NCI-H2029 treated with DMSO at 0.1 percent for 48 hours (cell line): Measurements from ENCODE around the gene LMNTD2.
A peak's percentile ranks its signal among the peaks of the same experiment; 100 is the strongest.

Source experiments
- DNase-seq: peaks from one replicate; lab custom pipeline; 2025; lab: John Stamatoyannopoulos, UW

Gene LMNTD2

DNA sequence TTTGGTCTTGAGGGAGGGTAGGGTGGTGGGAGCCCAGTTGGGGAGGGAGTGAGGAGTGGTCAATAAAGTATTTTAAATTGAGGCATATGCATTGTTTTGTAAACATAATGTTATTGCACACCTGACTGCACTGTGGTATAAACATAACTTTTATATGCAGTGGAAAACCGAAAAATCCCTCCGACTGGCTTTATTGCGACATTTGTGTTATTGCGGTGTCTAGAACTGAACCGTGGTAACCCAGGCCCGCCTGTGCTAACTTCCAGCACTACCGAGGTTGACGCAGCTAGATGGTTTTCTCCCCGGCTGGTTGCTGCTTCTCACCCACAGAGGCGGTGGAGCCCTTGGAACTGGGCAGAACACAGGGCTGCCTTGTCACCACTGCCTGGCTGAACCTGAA is 45.9 kb downstream of the LMNTD2 start:
- no peak for DNase-seq

DNA sequence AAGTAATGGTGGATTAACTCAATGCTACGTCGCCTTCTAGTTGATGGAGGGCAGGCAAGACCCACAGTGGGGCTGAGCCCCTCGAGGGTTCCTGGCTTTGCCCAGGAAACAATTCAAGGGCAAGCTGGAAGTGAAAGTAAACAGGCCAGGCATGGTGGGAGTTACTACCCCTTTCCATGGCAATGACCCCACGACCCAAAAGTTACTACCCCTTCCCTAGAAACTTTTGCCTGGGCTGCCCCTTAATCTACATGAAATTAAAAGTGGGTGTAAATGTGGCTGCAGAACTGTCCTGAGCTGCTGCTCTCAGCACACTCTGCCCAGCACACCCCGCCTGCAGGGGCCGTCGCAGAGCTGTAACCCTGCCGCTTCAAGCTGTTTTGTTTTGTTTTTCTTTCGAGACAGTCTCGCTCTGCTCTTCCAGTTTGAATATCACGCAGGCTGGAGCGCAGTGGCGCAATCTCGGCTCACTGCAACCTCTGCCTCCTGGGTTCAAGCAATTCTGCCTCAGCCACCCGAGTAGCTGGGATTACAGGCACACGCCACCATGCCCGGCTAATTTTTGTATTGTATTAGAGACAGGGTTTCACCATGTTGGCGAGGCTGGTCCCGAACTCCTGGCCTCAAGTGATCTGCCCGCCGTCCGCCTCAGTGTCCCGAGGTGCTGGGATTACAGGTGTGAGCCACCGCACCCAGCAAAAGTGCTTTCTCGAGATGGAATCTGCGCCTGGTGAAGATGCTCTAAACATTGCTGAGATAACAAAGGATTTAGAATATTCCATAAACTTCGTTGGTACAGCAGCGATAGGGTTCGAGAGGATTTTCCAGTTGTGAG is 47.6 kb downstream of the LMNTD2 start:
- no peak for DNase-seq

DNA sequence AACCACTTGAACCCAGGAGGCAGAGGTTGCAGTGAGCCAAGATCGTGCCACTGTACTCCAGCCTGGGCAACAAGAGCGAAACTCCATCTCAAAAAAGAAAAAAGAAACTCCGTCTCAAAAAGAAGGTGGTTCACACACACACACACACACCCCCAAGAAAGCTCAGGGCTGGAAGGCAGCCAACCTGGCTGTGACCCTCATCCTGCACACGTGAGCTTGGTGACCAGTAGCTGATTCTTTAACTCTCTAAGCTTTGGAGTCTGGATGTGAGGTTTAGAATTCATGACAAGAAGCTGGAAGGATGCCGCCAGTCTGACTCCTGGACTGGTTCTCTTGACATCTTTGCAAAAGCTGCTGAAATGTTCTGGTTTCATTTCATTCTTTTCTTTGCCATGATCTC is 51.6 kb downstream of the LMNTD2 start:
- DNase-seq = no peak

DNA sequence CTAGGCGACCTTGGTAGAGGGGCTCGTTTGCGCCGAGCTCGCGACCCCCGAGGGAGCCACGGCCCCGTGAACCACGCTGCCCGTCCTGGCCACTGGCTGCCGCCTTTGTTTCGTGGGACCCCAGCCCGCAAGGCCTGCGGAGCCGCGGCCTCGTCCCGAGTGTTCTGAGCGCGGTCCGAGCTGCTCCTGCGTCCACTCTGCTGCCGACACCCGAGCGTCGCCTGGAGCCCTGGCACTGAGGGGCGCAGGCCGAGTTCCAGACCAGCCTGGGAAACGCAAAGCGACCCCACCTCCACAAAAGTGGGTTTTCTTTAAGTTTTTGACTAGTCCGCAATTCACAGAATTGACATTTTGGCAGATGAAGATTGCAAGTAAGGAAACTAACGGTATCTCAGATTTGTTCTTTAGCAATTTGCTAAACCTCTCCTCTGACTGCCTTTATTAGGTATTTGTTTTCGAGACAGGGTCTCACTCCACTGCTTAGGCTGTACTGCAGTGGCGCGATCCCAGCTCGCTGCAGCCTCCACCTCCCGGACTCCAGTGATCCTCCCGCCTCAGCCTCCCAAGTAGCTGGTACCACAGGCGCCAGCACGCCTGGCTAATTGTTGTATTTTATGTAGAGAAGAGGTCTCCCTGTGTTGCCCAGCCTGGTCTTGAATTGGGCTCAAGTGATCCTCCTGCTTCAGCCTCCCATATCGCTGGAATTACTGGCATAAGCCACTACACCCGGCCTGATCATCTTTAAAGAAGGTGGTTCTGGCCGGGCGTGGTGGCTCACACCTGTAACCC is 52.6 kb downstream of the LMNTD2 start:
- DNase-seq = no peak

DNA sequence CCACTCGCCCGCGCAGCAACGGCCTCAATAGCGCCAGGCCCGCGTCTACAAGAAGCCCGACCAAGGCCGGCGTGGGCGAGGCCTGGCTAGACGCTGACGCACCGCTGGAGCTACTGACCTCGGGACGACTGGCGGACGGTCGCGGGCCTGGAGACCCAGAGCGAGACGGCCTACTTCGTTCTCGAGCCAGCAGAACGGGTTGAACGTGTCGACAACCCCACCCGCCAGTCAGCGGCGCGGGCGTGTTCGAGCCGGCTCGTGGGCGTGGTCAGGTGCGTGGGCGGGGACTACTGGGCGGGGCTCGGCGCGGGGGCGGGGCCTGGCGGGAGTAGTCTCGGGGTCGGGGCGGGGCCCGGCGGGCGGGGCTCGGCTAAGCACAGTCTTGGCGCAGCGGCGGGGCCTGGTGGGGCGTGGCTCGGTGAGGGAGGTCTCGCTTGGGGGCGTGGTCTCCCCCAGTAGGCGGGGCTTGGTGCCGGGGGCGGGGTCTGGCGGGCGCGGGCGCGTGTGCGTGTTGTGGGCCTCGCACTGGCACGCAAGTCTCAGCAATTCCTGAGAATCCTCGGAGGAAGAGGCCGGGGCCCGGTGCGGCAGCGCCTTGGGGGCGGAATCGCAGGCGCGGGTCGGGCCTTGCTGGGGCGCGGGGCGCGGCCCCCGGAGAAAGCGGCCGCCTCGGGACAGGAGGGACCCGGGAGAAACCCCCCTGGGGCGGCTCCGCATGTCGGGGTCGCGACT is 53.4 kb downstream of the LMNTD2 start, which contains the start of gene RNH1:
Gene RNH1 (minus strand): TSS at position 248 of the 732 bp plus-strand sequence. CDS start 5,080 bp downstream, outside the sequence.
- peak; percentile 68 for DNase-seq

DNA sequence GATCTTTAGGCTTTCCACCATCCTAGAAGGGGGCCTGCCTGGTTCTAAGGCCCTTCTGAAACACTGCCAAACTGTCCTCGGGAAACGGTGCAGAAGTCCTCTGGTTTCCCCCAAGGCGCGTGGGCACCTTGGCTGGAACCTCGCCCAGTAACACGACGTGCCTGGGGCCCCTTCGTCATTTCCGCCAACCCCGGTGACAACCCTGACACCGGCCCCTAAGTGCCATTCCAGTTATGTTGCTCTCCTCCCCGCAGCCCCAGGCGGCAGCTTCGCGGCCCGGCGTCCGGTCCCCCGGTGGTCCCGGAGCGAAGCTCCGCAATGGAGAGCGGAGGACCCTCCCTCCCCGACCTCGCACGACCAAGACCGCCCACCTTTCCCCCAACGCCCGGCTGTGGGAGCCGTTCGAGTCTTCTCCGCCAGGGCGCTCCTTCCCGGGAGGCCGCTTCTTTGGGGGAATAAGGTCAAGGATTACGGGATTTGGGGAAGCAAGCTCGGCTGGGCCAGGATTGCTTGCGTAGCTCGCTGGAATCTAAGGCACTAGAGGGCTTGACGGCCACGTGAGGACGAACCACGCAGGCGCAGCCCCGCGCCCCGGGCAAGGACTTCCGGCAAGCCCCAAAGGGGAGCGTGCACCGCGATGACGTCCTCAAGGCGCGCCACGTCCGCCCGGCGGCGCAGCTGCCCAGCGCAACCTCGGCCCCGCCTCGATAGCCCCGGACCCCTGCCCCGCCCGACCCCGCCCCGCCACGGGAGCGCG is 54.1 kb downstream of the LMNTD2 start:
- peak; percentile 67 for DNase-seq

DNA sequence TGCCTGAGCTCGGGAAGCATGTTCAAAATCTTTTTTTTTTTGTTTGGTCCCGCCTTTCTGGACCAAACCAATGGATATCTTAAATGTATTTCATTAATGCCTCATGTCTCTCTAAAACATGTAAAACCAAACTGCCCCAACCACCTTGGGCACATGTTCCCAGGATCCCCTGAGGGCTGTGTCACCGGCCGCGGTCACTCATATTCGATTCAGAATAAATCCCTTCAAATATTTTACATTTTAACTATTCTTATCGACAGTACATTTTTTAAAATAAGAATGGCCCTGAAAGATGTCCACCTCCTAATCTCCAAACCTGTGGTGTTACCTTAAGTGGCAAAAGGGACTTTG is 55.6 kb downstream of the LMNTD2 start:
- DNase-seq = no peak
